OCI-LY7 (cell line): ENCODE data around the gene FTO. TPM values are rescaled to one million over a fixed set of nuclear protein-coding genes. Genes with fewer than 3 reads are reported as not detected.

Source experiments
- BruUV-seq: library from RNA; stranded (reverse); fragments of 400-500 nt; replicated peaks from 2 replicates; lab custom pipeline; 2021; lab: Mats Ljungman, UMichigan
- CTCF ChIA-PET: fragments of 300-600 bp; sonication (Branson Sonifier 250); formaldehyde crosslinking; loops from one replicate; lab custom pipeline; 2022; ENCODE audit warnings: antibody characterized with exemption; ENCODE audit not compliant: unreplicated experiment; lab: Charles Lee
- POLR2A ChIA-PET: fragments of 300-600 bp; sonication (Branson Sonifier 250); formaldehyde crosslinking; loops from one replicate; lab custom pipeline; 2022; ENCODE audit warnings: antibody characterized with exemption; lab: Charles Lee
- DNase-seq: peaks from one replicate; pipeline ENCODE4 v3.0.0-alpha.2; 2015; ENCODE audit warnings: low spot score
- H2AFZ ChIP-seq: fragments of 200-600 bp; sonication (generic), shearing (Covaris generic); 2 replicates; pipeline ENCODE4 v1.6.1; 2014; ENCODE audit warnings: mild to moderate bottlenecking, antibody characterized with exemption, low read length, moderate library complexity
- H3K27ac ChIP-seq: fragments of 200-600 bp; sonication (generic); 2 replicates; pipeline ENCODE4 v1.5.1; 2014; ENCODE audit warnings: mixed run types, low read depth, mild to moderate bottlenecking, moderate library complexity, low read length, inconsistent platforms; ENCODE audit not compliant: poor library complexity, severe bottlenecking
- H3K36me3 ChIP-seq: fragments of 200-600 bp; sonication (generic); 2 replicates; pipeline ENCODE4 v1.6.1; 2014; ENCODE audit warnings: mild to moderate bottlenecking, antibody characterized with exemption, low read length, moderate library complexity, mixed read lengths; ENCODE audit not compliant: insufficient read depth
- H3K4me1 ChIP-seq: fragments of 200-600 bp; sonication (generic); 2 replicates; pipeline ENCODE4 v1.5.1; 2014; ENCODE audit warnings: mild to moderate bottlenecking, low read length; ENCODE audit not compliant: insufficient read depth, poor library complexity, severe bottlenecking
- H3K4me2 ChIP-seq: fragments of 200-600 bp; sonication (generic); 2 replicates; pipeline ENCODE4 v1.6.1; 2014; ENCODE audit warnings: mild to moderate bottlenecking, low read length
- H3K4me3 ChIP-seq: fragments of 200-600 bp; sonication (generic); 2 replicates; pipeline ENCODE4 v1.5.1; 2014; ENCODE audit warnings: mild to moderate bottlenecking, low read depth, low read length; ENCODE audit not compliant: poor library complexity, severe bottlenecking
- H3K79me2 ChIP-seq: fragments of 200-600 bp; sonication (generic); 2 replicates; pipeline ENCODE4 v1.6.1; 2016; ENCODE audit warnings: low read depth, mild to moderate bottlenecking, low read length, moderate library complexity, mixed read lengths; ENCODE audit not compliant: insufficient read depth
- H3K9me2 ChIP-seq: fragments of 200-600 bp; sonication (generic); 2 replicates; pipeline ENCODE4 v1.6.1; 2016; ENCODE audit warnings: mild to moderate bottlenecking, low read length, mixed read lengths; ENCODE audit not compliant: insufficient read depth
- H3K9me3 ChIP-seq: fragments of 200-600 bp; sonication (generic); 2 replicates; pipeline ENCODE4 v1.6.1; 2014; ENCODE audit warnings: mild to moderate bottlenecking, mixed run types, low read length, mixed read lengths
- H4K20me1 ChIP-seq: fragments of 200-600 bp; sonication (generic); 2 replicates; pipeline ENCODE4 v1.6.1; 2014; ENCODE audit warnings: mild to moderate bottlenecking, antibody characterized with exemption, low read length, moderate library complexity, mixed read lengths; ENCODE audit not compliant: insufficient read depth
- EZH2phosphoT487 ChIP-seq: fragments of 200-600 bp; sonication (generic); IDR thresholded peaks from 2 replicates; pipeline ENCODE4 v1.6.1; 2018; ENCODE audit warnings: low read depth, borderline replicate concordance, mild to moderate bottlenecking, mixed run types, antibody characterized with exemption, low read length, moderate library complexity, mixed read lengths
- intact Hi-C: fragments of 100-400 bp; cut with micrococcal nuclease; formaldehyde crosslinking; loops from one replicate; pipeline ENCODE4 v1.10.0; 2022; ENCODE audit not compliant: unreplicated experiment
- total RNA-seq, 2 experiments: library from RNA; depleted of rRNA in 1 of 2; stranded (reverse); fragments of >200 nt in 1 of 2; shearing (Covaris generic) in 1 of 2; gene quantifications; 2 replicates each; pipeline ENCODE4 v1.2.3, GENCODE V29; 2014 to 2022
- TF ChIP-seq, protein P1 (sequence below): fragments of 200-600 bp; sonication (generic); conservative IDR thresholded peaks from 2 replicates; pipeline ENCODE4 v1.5.1; 2014; ENCODE audit warnings: mild to moderate bottlenecking, antibody characterized with exemption, low read length, moderate library complexity, mixed read lengths

The FTO gene
- total RNA-seq, 2 experiments from 2014 or later, result 57.1 to 68.0 TPM

DNA sequence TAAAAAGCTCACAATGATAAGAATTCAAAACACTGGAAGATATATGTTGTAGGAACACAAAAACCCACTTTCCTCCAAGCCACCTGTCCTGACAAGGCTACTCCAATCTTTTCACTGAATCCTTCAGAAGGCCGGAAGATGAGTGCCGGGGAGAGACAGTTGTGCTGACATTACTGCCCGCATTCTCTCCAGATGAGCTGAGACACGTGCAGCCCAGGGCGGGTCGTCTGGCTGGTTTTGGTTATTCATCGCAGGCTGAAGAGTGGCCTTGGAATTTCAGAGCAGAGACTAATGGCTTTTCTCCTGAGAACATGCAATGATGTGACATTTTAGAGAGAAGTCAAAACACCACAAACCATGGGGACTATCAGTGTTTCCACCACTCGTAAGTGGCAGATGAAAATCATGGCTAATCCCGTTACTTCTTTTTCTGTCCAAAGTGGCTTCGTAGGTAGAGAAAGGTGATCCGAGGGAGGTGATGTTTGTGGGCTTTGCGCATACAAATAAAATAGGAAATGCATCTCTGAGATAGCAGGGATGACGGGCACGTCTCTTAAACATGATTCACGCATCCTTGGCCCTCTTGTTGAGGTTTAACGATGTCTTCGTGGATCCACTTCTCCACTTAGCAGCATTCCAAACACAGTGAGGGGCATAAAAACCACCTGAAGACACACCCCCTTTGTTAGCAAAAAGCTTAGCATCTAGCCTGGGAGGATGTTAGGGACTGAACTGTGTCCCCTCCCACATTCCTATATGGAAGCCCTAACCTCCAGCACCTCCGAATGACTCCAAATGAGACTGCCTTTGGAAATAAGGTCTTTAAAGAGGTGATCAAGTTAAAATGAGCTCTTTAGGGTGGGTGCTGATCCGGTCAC lies 448.6 kb downstream of the FTO start:
- Histone ChIP-seq H3K9me3 (no peaks in the 10 kb centered on the region), H3K36me3 (no peaks in the 10 kb centered on the region), H3K4me3 (no peak overlapping the region), H3K4me1 (no peaks in the 10 kb centered on the region), H3K9me2 (no peaks in the 10 kb centered on the region), H3K79me2 (no peaks in the 10 kb centered on the region), H2AFZ (no peak overlapping the region), H4K20me1 (no peaks in the 10 kb centered on the region), H3K4me2 (no peak overlapping the region), H3K27ac (no peak overlapping the region)
- no peak for DNase-seq
- CTCF ChIA-PET, result no interaction called here
- BruUV-seq, result no TSS peak
- TF ChIP-seq, protein P1, sequence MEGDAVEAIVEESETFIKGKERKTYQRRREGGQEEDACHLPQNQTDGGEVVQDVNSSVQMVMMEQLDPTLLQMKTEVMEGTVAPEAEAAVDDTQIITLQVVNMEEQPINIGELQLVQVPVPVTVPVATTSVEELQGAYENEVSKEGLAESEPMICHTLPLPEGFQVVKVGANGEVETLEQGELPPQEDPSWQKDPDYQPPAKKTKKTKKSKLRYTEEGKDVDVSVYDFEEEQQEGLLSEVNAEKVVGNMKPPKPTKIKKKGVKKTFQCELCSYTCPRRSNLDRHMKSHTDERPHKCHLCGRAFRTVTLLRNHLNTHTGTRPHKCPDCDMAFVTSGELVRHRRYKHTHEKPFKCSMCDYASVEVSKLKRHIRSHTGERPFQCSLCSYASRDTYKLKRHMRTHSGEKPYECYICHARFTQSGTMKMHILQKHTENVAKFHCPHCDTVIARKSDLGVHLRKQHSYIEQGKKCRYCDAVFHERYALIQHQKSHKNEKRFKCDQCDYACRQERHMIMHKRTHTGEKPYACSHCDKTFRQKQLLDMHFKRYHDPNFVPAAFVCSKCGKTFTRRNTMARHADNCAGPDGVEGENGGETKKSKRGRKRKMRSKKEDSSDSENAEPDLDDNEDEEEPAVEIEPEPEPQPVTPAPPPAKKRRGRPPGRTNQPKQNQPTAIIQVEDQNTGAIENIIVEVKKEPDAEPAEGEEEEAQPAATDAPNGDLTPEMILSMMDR, result no peak
- intact Hi-C loops, result no loop called here
- POLR2A ChIA-PET, result interaction anchor here (0.6 kb wide), 1 partner anchor 118 kb away, joined by 3 read pairs; no protein-coding TSS in a partner anchor

DNA sequence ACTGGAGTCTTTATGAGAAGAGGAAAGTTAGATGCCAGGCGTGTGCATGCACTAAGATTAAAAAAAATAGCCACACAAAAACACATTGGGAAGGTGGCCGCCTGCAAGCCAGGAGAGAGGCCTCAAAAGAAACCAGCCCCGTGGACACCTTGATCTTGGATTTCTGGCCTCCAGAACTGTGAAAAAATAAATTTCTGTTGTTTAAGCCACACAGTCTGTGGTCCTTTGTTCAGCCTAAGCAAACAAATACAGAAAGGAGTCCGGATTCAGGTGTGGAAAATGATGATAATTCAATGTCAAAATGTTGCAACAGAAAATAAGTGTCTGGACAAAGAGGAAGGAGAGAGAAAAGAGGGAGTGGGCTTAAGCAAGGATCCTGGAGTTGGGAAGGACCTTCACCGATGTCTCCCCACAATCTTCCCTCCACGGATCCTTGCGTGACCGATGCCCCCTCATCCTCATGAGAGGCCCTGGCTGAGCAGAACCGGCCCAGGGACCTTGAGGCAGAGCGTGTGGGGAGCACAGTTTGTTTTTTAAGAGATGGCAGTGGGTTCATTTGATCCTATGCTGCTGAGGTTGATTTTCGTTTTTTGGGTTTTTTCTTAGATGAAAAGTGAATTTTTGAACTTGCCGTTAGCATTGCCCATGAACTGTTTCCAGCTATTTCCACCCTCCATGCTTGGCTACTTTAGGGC lies 449.4 kb downstream of the FTO start:
- H3K4me2 ChIP-seq, result no peak overlapping the region
- POLR2A ChIA-PET, result interaction anchor here (0.6 kb wide), 1 partner anchor 119 kb away, joined by 3 read pairs; no protein-coding TSS in a partner anchor
- intact Hi-C loops, result no loop called here

DNA sequence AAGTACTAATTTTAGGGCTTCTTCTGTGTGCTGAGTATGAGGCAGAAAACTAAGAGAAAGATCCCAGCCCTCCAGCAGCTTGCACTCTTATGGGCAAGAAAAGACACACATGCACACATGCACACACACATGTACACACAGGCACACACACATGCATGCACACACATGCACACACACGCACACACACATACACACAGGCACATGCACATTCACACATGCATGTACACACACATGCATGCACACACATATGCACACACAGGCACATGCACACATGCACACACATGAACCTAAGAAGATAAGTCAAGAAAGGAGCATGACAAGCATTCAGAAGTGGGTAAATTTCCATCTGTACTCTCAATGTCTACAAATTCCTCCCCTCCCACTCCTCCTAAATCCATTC lies 452.4 kb downstream of the FTO start:
- POLR2A ChIA-PET, result no interaction called here
- no TSS peak for BruUV-seq
- CTCF ChIA-PET, result no interaction called here

More for the DNA sequence above, 449.4 kb downstream of the FTO start:
- no peak overlapping the region for H3K27ac ChIP-seq
- no TSS peak for BruUV-seq
- H3K36me3 ChIP-seq, result no peaks in the 10 kb centered on the region
- TF ChIP-seq EZH2phosphoT487, result no peak
- no peak overlapping the region for H2AFZ ChIP-seq
- H3K9me2 ChIP-seq, result no peaks in the 10 kb centered on the region
- H3K4me3 ChIP-seq, result no peak overlapping the region
- CTCF ChIA-PET, result no interaction called here
- H3K9me3 ChIP-seq, result no peaks in the 10 kb centered on the region
- no peak for DNase-seq
- H3K79me2 ChIP-seq, result no peaks in the 10 kb centered on the region
- H3K4me1 ChIP-seq, result no peaks in the 10 kb centered on the region
- no peaks in the 10 kb centered on the region for H4K20me1 ChIP-seq

More for the DNA sequence above, 452.4 kb downstream of the FTO start:
- Histone ChIP-seq H3K4me1 (no peaks in the 10 kb centered on the region), H3K27ac (no peak overlapping the region), H3K9me3 (no peaks in the 10 kb centered on the region), H3K4me2 (no peak overlapping the region), H3K4me3 (no peak overlapping the region), H2AFZ (no peak overlapping the region), H3K36me3 (no peaks in the 10 kb centered on the region), H3K79me2 (no peaks in the 10 kb centered on the region), H3K9me2 (no peaks in the 10 kb centered on the region), H4K20me1 (no peaks in the 10 kb centered on the region)
- intact Hi-C loops, result no loop called here
- no peak for DNase-seq
- TF ChIP-seq, protein P1, result no peak
- no peak for TF ChIP-seq EZH2phosphoT487
